Neuronal stem cell (in vitro differentiated cells): ENCODE measurements around the gene DKK2.

Experiments
- DNase-seq: peaks from one replicate; pipeline ENCODE4 v3.0.0-alpha.2; 2013; ENCODE audit warnings: low spot score
- H2AFZ ChIP-seq: one replicate; pipeline ENCODE4 v1.6.1; 2013; ENCODE audit warnings: mild to moderate bottlenecking, low read length, inconsistent platforms
- H2AK5ac ChIP-seq: 2 replicates; pipeline ENCODE4 v1.6.1; 2013; ENCODE audit warnings: low read depth, mild to moderate bottlenecking, inconsistent platforms, low read length, moderate library complexity, mixed read lengths
- H2BK120ac ChIP-seq: 2 replicates; pipeline ENCODE4 v1.6.1; 2013; ENCODE audit warnings: low read depth, mild to moderate bottlenecking, inconsistent platforms, low read length, moderate library complexity, mixed read lengths
- H2BK12ac ChIP-seq: one replicate; pipeline ENCODE4 v1.6.1; 2013; ENCODE audit warnings: low read length, inconsistent platforms
- H2BK15ac ChIP-seq: 2 replicates; pipeline ENCODE4 v1.6.1; 2013; ENCODE audit warnings: mild to moderate bottlenecking, low read length, inconsistent platforms, mixed read lengths
- H2BK5ac ChIP-seq: one replicate; pipeline ENCODE4 v1.6.1; 2013; ENCODE audit warnings: inconsistent platforms, mild to moderate bottlenecking, low read length, moderate library complexity
- H3K14ac ChIP-seq: one replicate; pipeline ENCODE4 v1.6.1; 2013; ENCODE audit warnings: low read length, inconsistent platforms
- H3K18ac ChIP-seq: 2 replicates; pipeline ENCODE4 v1.6.1; 2013; ENCODE audit warnings: low read length, inconsistent platforms
- H3K23ac ChIP-seq: 2 replicates; pipeline ENCODE4 v1.6.1; 2013; ENCODE audit warnings: low read depth, mild to moderate bottlenecking, mixed read lengths, low read length, inconsistent platforms; ENCODE audit not compliant: poor library complexity
- H3K27ac ChIP-seq: replicated peaks from 3 replicates; pipeline ENCODE4 v1.5.1; 2013; ENCODE audit warnings: low read length, inconsistent platforms
- H3K27me3 ChIP-seq, 3 experiments: 2 replicates each; pipeline ENCODE4 v1.6.1; 2013; ENCODE audit warnings: low read length in 3 of 3, mild to moderate bottlenecking in 2 of 3, inconsistent platforms in 1 of 3, low read depth in 1 of 3, mixed read lengths in 1 of 3, moderate library complexity in 1 of 3; ENCODE audit not compliant: control insufficient read depth in 3 of 3, insufficient read depth in 3 of 3
- H3K36me3 ChIP-seq, 2 donors: replicated peaks in 1 of 2; 2 replicates each; pipeline ENCODE4 v1.6.1; 2013; ENCODE audit warnings: low read length in 2 of 2; ENCODE audit not compliant: control insufficient read depth in 2 of 2, insufficient read depth in 2 of 2
- H3K4ac ChIP-seq: 2 replicates; pipeline ENCODE4 v1.6.1; 2013; ENCODE audit warnings: inconsistent platforms, mild to moderate bottlenecking, low read length, moderate library complexity
- H3K4me1 ChIP-seq, 2 donors: 1 replicate in 1 of 2; 2 replicates in 1 of 2; pipeline ENCODE4 v1.6.1; 2013; ENCODE audit warnings: low read length in 2 of 2, low read depth in 1 of 2; ENCODE audit not compliant: control insufficient read depth in 2 of 2, insufficient read depth in 1 of 2
- H3K4me2 ChIP-seq: one replicate; pipeline ENCODE4 v1.6.1; 2013; ENCODE audit warnings: mild to moderate bottlenecking, low read length, inconsistent platforms; ENCODE audit not compliant: insufficient read depth, poor library complexity, severe bottlenecking
- H3K4me3 ChIP-seq, 2 donors: 2 replicates each; pipeline ENCODE4 v1.5.1; 2013; ENCODE audit warnings: low read length in 2 of 2, mild to moderate bottlenecking in 2 of 2, inconsistent platforms in 1 of 2, moderate library complexity in 1 of 2
- H3K79me1 ChIP-seq: one replicate; pipeline ENCODE4 v1.6.1; 2013; ENCODE audit warnings: low read depth, mild to moderate bottlenecking, inconsistent platforms, low read length, moderate library complexity
- H3K9ac ChIP-seq: one replicate; pipeline ENCODE4 v1.6.1; 2013; ENCODE audit warnings: mild to moderate bottlenecking, low read depth, low read length, inconsistent platforms; ENCODE audit not compliant: poor library complexity
- H3K9me3 ChIP-seq, 2 donors: replicated peaks in 1 of 2; 2 replicates each; pipeline versions ENCODE3 to v1.6.1; 2013; ENCODE audit warnings: low read length in 2 of 2, mild to moderate bottlenecking in 2 of 2, inconsistent platforms in 1 of 2, low read depth in 1 of 2, mixed read lengths in 1 of 2, moderate library complexity in 1 of 2; ENCODE audit not compliant: control insufficient read depth in 2 of 2, insufficient read depth in 1 of 2
- H4K8ac ChIP-seq: one replicate; pipeline ENCODE4 v1.6.1; 2013; ENCODE audit warnings: low read depth, mild to moderate bottlenecking, inconsistent platforms, low read length, moderate library complexity
- H4K91ac ChIP-seq: one replicate; pipeline ENCODE4 v1.6.1; 2013; ENCODE audit warnings: low read length, low read depth, mild to moderate bottlenecking, inconsistent platforms; ENCODE audit not compliant: poor library complexity
- WGBS, 2 donors: extraction: QIAGEN DNeasy Blood & Tissue Kit; methylation state at CpG; one replicate each; pipeline ENCODE4 v1.1.7; 2013; ENCODE audit warnings: missing lambda C conversion rate in 2 of 2, mixed read lengths in 1 of 2; ENCODE audit not compliant: insufficient read length in 2 of 2, insufficient replicate concordance in 1 of 2; ENCODE audit errors: extremely low coverage in 2 of 2; 5-methylcytosine and 5-hydroxymethylcytosine counted together

Gene DKK2

DNA sequence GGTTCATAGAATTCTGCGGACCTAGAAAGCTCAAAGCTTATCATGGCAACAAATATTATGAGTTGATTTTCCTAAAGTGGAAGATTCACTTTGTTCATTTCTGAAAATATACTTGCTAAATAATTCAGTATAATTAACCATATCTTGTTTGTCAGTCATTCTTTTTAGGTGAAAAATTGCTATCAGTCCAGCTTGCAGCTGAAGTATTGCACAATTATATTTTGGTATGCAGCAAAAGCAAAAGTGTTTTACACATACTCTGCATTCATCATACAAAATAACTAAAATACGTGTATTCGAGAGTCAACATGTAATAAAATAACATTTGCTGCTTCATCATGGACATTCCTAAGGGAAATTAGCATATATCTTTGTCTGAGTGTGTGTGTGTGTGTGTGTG is 24.8 kb downstream of the DKK2 start:
- Histone ChIP-seq H2AFZ (no peak overlapping the region), H3K79me1 (no peaks in the 10 kb centered on the region), H3K4me3 (no peak overlapping the region), H3K14ac (no peak overlapping the region), H3K9me3 (no peaks in the 10 kb centered on the region), H3K4ac (no peak overlapping the region), H3K9ac (no peak overlapping the region), H3K27ac (no peak overlapping the region), H3K36me3 (no peaks in the 10 kb centered on the region), H2AK5ac (no peak overlapping the region), H4K8ac (no peak overlapping the region), H3K23ac (no peak overlapping the region), H2BK15ac (no peak overlapping the region), H3K18ac (no peak overlapping the region), H2BK5ac (no peak overlapping the region), H3K4me2 (no peak overlapping the region), H3K27me3 (no peaks in the 10 kb centered on the region), H2BK120ac (no peak overlapping the region), H4K91ac (no peak overlapping the region), H3K4me1 (no peaks in the 10 kb centered on the region), H2BK12ac (no peak overlapping the region)
- WGBS, 2 donors: no CpG with 5 or more reads among the region's 3 CpGs
- DNase-seq: no peak

DNA sequence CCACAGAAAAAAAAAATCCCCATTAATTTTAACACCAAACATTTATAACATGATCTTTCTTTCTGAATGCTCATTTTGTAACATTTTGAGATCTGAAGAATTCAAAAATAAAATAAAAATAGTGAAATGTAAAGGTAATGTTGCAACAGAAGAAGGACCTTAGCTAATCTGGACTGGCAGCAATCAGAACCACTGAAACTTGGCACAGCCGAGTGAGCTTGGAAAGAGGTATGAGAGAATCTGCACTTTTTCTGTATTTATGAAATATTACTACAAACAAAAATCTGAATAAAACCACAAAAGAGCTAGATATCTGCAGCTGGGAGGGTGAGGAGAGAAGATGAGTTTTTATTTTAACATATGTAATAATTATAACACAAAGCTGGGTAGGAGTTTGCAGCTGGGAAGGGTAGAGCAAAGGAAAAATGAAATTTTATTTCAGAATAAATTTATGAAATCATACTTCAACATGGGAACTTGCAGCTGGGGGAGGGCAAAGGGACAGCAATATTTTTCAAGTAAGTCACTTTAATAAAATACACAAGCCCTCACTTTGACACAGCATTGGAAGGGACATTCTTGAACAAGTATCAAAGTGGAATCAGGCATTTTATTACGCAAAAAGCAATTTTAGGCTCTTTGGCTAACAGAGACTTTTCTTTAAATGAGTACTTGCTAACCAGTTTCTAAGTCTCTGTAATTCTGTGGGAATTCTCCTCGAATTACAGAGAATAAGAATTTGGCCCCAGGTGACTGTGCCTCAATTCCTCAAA is 26.7 kb downstream of the DKK2 start:
- H3K23ac ChIP-seq: no peak overlapping the region
- H3K27me3 ChIP-seq: no peaks in the 10 kb centered on the region
- no peak overlapping the region for H4K91ac ChIP-seq
- no peak overlapping the region for H2BK12ac ChIP-seq
- no peak overlapping the region for H3K14ac ChIP-seq
- H2BK15ac ChIP-seq: no peak overlapping the region
- H3K36me3 ChIP-seq: no peaks in the 10 kb centered on the region
- H3K79me1 ChIP-seq: no peaks in the 10 kb centered on the region
- no peak overlapping the region for H2AFZ ChIP-seq
- H3K4me2 ChIP-seq: no peak overlapping the region
- no peak overlapping the region for H4K8ac ChIP-seq
- no peaks in the 10 kb centered on the region for H3K9me3 ChIP-seq
- DNase-seq: no peak
- no peak overlapping the region for H3K4me3 ChIP-seq
- no CpG with 5 or more reads among the region's 3 CpGs for WGBS, 2 donors
- H2BK120ac ChIP-seq: no peak overlapping the region
- no peak overlapping the region for H3K18ac ChIP-seq
- H2BK5ac ChIP-seq: no peak overlapping the region
- H3K27ac ChIP-seq: no peak overlapping the region
- no peaks in the 10 kb centered on the region for H3K4me1 ChIP-seq
- H3K4ac ChIP-seq: no peak overlapping the region
- no peak overlapping the region for H2AK5ac ChIP-seq
- H3K9ac ChIP-seq: no peak overlapping the region

DNA sequence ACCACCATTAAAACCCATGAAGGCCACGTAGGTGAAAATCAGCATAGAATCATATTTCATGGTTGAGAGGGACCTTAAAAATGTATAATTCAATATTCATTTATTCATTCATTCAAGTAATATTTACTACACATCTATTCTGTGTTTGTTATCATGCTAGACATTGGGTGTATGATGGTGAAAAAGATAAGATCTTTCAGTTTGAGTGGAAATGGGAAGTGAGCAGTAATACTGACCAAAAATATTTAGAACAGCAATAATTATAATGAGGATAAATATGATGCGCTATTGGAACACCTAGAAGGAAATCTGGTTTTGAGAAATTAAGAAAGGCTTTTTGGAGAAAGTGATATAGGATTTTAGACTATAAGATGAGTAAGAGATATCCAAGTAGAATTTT is 28.0 kb downstream of the DKK2 start:
- no peak overlapping the region for H4K91ac ChIP-seq
- no peak for DNase-seq
- H3K36me3 ChIP-seq: no peaks in the 10 kb centered on the region
- no peaks in the 10 kb centered on the region for H3K4me1 ChIP-seq
- H3K4me3 ChIP-seq: no peak overlapping the region
- H3K79me1 ChIP-seq: no peaks in the 10 kb centered on the region
- H3K4ac ChIP-seq: no peak overlapping the region
- H3K14ac ChIP-seq: no peak overlapping the region
- no peaks in the 10 kb centered on the region for H3K9me3 ChIP-seq
- no peak overlapping the region for H2BK15ac ChIP-seq
- no peak overlapping the region for H3K23ac ChIP-seq
- no peak overlapping the region for H2AFZ ChIP-seq
- H3K18ac ChIP-seq: no peak overlapping the region
- H3K4me2 ChIP-seq: no peak overlapping the region
- no peak overlapping the region for H3K9ac ChIP-seq
- no CpG with 5 or more reads among the region's 2 CpGs for WGBS, 2 donors
- H3K27ac ChIP-seq: no peak overlapping the region
- H2BK12ac ChIP-seq: no peak overlapping the region
- H2BK5ac ChIP-seq: no peak overlapping the region
- no peaks in the 10 kb centered on the region for H3K27me3 ChIP-seq
- no peak overlapping the region for H2AK5ac ChIP-seq
- no peak overlapping the region for H2BK120ac ChIP-seq
- H4K8ac ChIP-seq: no peak overlapping the region

DNA sequence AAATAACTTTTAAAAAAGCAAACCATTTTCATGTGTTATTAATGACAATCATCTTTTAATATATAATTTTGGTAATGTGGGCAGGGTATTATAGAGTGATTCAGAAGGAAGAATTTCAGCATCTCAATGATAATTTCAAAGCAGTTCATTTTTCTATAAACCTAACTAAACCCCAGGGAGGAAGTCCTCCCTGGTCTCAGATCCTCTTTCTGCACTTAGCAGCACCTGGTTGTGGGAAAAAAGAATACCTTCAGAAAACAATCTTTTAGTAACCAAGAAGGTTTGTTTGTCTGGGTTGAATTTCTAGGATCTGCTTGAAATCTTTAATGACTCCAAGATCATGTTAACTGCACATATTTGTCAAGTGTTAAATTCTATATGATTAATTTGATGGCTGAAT is 29.9 kb downstream of the DKK2 start:
- H3K79me1 ChIP-seq: no peaks in the 10 kb centered on the region
- no peaks in the 10 kb centered on the region for H3K36me3 ChIP-seq
- DNase-seq: no peak
- H3K4ac ChIP-seq: no peak overlapping the region
- no peak overlapping the region for H3K23ac ChIP-seq
- H4K91ac ChIP-seq: no peak overlapping the region
- H3K9me3 ChIP-seq: no peaks in the 10 kb centered on the region
- no peak overlapping the region for H3K18ac ChIP-seq
- no peak overlapping the region for H2AK5ac ChIP-seq
- H2BK12ac ChIP-seq: no peak overlapping the region
- no peak overlapping the region for H3K9ac ChIP-seq
- H2BK15ac ChIP-seq: no peak overlapping the region
- H3K14ac ChIP-seq: no peak overlapping the region
- H2BK5ac ChIP-seq: no peak overlapping the region
- no peaks in the 10 kb centered on the region for H3K27me3 ChIP-seq
- no peak overlapping the region for H2AFZ ChIP-seq
- H3K27ac ChIP-seq: no peak overlapping the region
- no peaks in the 10 kb centered on the region for H3K4me1 ChIP-seq
- no peak overlapping the region for H2BK120ac ChIP-seq
- no peak overlapping the region for H3K4me2 ChIP-seq
- H4K8ac ChIP-seq: no peak overlapping the region
- H3K4me3 ChIP-seq: no peak overlapping the region
